Hematopoietic multipotent progenitor cell treated with erythropoietin and hydrocortisone succinate and interleukin-3 and kit ligand, for 4 days (in vitro differentiated cells): ENCODE results near the gene SMIM45.
A peak's percentile ranks its signal among the peaks of the same experiment; 100 is the strongest.

ENCODE experiments used
- DNase-seq: peaks from one replicate; pipeline ENCODE4 v3.0.0-alpha.2; 2015

Gene SMIM45

DNA sequence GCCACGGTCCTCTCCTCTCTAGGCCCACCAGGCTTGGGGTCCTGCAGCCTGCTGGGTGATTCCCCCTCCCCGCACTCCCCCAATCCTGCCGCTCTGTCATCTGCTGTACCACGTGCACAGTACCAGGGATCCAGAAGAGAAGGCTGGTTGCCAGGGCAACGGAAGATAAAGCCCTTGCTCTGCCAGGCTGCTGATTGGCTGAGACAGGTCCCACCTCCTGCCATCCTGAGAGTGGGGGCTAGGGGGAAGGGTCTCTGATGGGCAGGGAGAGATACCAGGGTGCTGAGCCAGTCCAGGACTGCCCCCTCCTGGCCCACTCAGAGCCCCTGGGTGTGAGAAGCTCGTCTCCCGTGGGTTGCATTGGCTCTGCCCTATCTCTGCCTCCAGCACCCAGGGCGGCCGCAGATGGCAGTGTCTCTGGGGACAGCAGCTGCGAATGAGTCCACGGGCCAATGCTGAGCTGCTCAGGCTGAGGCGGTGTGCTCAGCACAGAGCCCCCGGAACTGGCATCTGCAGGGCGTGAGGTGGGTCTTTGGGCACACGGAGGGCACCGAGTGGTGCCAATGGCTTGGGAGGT lies at the start of gene SMIM45:
SMIM45 (plus strand) TSS at position 253 of the 577 bp plus-strand sequence.
- no peak for DNase-seq

DNA sequence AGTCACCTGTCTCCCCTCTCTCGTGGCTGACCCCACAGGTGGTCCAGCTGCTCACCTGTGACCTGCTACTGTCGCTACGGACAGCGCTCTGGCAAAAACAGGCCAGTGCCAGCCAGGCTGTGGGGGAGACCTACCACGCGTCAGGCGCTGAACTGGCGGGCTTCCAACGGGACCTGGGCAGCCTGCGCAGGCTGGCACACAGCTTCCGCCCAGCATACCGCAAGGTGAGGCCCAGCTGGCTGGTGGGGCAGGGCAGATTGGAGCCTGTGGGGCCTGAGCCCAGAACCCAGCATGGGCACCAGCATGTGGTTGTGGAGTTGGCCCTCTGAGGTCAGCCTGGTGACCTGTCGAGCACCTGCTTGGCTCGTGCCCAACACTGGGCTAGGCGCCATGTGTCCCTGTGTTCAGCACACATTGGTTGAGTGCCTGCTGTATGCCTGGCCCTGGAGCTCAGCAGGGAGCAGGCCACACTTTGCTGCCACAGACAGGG lies 49.0 kb upstream of the SMIM45 start:
- no peak for DNase-seq

DNA sequence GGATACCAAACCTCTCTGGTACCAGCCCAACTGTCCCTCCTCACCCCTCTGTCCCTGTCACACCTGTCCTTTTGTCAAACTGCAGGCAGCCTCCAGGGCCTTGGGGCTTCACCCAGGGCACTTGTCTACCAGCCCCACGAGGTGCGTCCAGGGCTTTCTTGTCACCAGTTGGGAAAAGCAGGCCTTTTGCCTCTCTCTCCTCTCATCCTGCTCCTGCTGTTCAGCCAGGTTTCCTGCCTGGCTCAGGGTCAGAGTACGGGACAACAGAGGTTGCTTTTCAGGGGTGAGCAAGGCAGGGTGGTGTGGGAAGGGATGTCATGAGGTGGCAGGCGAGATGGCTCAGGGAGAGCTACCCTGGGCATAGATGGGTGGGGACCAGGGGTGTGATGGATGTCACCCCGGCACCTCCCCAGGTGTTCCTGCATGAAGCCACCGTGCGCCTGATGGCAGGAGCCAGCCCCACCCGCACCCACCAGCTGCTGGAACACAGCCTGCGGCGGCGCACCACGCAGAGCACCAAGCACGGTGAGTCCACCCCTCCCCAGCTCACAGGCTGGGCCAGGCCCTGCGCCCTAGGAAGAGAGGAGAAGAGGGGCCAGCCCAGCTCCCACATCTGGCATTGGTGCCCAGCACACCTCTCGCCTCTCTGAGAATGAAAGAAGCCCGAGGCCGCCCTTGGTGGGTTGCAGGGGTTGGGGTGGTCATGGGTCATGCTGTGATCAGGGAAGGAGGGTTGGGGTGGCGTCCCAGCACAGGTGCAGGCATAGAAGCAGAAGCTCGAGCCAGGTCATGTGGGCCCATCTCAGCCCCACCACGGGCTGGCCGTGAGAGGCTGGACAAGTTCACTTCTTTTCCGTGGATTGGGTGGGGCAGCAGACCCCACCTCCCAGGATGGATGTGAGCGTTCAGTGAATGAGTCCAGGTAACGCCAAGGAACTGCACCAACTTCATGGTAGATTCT lies 47.2 kb upstream of the SMIM45 start:
- no peak for DNase-seq

DNA sequence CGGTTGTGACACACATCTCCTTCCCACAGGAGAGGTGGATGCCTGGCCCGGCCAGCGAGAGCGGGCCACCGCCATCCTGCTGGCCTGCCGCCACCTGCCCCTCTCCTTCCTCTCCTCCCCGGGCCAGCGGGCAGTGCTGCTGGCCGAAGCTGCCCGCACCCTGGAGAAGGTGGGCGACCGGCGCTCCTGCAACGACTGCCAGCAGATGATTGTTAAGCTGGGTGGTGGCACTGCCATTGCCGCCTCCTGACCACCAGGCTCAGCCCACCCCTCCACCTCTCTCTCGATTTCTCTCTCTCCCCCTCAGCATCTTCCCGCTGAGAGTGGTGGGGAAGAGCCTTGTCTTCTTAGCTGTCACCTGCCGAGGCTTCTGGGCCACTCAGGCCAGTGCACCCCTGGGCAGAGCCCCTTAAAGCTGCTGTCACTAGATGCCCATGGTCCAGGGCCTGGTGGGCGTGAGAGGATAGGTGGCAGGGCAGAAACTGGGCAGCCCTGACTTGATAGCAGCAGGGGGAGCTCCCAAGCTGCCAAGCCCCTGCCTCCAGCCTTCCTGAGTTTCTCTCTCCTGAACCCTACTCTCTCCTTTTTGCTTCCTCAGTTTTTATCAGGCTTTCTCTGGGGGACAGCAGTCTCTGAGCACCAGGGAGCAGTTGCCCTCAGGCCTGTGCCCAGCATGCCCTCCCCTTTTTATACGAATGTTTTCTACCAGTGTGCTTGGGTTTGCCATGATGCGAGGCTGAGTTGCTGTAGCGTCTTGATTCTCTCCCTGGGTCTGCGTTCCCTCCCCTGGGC lies 46.3 kb upstream of the SMIM45 start:
- DNase-seq = no peak

DNA sequence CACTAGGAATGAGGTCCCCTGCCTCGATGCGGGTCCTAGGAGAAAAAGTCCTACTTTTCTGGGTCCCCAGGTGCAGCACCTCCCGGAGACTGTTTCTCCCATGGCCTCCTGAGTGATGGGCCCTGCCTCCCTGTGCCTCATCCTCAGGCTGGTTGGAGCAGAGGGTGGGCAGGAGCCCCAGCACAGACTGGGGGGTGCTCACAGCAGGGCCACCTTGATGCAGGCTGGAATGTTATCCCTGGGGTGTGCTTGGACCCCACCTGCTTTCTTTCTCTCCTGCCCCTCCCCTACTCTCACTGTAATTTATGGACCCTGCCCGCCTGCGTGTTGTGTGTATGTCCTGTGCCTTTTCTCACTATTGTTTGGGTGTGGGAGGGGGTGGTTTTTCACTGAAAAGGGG lies 45.1 kb upstream of the SMIM45 start:
- DNase-seq = no peak

DNA sequence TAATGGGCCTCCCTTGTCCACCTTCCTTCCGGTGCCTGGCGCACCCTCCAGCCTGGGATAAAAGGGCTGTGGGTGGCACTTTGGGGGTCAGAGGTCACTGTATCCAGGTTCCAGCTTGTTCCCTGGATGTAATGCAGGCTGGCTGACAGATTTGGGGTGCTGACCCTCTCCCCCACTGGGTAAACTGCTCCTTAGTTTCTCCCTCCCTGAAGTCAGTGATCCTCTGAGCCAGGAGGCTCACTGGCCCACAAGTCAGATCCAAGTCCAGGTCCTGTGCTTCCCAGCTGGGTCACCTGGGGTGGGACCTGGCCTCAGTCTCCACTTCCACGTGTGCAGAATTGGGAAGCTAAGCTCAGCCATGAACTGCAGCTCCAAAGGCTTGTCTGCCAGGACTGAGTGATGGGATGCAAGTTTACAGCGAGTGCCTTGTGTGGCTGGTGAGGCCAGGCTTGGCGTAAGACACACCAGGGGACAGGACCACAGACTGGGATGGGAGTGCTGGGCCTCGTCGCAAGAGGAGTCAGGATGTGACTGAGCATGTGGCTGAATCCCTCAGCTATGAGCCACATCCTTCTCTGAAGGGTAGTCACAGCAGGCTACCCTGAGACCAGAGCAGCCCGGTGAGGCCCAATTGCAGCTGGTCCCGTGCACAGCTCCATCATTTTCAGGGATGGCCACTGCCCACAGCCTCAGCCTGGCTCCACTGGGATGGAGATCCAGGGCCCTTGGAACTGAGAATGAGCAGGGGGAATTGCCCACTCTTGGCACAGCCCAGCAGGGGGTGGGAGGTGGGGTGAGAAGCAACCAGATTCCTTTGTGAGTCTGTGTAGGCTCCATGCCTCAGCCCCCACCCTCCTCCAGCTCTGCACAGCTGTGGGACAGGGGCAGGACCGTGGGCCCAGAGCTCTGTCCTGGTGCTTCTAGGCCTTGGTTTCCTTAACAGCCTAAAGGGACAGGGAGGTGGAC lies 44.2 kb upstream of the SMIM45 start:
- DNase-seq = no peak

DNA sequence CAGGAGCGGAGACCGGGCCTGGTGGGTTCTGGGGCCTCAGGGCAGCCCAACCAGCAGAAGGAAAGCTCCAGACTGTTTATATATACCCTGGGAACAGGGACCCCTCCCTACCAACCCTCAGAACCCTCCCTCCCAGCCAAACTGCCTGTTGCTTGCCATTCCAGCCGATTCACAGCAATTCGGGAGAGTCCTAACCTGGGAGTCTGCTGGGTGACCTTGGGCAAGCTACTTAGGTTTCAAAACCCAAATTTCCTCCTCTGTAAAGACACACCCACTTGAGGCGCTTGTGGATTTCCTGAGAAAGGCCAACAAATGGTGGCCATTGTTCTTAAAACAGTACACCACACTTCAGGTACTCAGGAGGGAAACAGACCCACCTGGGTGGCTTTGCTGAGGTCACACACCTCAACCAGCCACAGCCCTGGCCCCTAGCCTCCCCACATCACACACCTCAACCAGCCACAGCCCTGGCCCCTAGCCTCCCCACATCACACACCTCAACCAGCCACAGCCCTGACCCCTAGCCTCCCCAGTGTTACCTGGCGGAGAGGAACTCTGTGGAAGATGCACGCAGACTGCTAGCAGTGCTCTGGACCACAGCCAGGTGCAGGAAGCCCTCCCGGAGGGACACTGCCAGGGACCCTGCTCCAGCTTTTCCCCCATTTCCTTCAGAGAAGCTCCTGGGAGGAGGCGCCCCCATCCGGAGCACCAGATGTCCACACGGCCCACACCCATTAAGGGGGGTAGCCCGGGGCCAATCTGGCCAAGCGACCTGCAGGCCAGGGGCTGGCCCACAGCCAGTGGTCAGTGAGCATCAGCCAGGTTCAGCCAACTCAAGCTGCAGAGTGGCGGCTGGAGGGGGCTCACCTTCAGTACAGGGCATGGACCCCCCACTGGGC lies 43.3 kb upstream of the SMIM45 start:
- DNase-seq = peak; percentile 43

DNA sequence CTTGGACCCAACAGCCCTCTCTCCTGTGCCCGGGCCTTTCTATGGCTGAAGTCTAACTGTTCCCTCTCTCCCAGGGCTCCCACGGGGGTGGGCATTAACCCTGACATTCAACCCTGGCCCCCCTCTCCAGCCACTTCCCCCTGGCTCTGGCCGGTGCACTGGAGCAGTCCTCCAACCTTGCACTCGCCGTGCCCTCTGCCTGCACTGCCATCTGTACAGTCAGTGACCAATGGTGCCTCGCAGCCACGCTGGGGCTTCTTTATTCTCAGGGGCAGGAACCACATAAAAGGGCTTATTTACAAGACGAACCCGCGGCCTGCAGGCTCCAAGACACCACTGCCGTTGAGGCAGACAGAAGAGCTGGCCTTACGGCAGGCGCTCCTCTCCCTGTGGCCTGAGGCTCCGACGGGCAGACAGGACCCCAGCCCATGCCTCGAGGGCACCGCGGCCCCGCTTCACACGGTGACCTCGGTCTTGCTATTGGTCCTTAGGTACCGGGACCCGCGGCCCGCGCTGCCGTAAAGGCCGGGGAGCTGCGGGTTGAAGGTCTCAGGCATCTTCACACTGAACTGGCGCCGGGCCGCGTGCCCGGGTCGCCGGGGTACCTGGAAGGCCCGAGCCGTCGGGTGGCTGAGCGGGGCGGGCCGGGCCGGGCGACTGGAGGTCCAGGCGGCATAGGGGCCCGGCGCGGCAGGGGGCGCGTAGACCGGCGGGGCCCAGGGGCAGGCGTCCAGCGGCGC lies 42.5 kb upstream of the SMIM45 start:
- no peak for DNase-seq

DNA sequence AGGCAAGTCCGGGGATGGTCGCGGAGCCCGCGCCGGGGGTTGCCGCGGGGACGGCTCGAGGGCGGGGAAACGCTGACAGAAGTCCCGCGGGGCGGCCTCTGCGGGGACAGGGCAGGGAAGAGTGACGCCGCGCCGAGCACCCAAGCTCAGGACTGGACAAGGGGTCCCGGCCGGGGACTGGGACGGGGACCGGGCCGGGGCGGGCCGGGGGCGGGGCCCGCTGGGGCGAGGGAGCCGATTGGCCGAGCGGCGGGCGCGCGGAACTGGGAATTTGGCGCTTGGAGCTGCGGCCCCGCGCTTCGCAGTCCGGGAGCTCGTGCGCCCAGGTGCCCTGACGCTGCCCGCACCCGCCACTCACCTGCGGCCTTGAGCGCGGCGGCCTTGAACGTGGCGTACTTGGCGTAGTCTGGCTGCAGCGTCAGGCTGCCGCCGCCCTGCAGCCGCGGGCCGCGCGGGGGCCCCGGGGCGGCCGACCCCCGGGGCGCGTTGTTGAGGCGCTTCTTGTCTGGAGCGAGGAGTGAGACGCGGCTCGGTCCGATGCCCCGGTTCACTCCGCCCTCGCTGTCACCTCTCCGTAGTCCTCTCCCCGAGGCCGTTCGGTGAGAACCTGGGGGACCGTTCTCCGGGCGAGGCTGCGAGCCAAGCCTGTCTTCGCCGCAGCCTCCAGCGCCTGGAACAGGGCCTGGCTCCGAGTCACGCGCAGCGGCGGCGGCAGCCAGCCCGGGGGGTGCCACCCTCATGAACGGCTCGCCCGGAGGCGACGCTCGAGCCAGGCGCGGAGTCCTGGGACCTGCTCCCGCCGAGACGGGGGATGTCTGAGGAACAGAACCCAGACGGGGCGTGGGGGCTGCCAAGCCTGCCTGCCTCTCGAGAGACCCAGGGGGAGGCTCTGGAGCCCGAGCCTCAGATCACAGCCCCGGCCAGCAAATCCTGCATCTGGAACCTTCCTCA lies 41.6 kb upstream of the SMIM45 start:
- DNase-seq = peak; percentile 69

DNA sequence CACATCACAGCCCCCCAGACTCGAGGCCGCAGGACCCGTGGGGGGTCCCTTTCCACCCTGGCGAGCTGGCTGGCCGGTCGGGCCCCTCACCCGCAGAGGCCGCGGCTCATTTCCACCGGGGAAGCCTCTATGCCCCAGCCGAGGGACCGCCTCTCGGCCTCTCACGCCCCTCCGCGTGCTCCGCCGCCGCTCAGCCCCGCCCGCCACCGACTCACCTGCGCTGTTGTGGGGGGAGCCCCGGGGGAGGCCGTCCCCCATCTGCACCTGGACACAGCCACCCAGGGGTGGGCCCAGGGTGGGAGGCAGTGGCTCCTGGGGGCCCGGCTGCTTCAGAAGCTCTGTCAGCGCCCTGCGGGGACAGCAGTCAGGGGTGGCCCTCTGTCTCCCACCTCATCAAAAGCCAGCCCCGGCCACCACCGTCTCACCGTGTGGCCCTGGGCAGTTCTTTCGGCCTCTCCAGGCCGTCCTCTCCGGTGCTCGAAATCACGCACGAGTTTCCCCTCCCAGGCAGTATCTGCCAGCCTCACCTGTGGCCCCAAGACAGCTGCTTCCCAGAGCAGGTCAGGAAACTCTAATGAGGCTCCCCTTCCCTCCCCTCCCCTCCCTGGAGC lies 40.8 kb upstream of the SMIM45 start:
- no peak for DNase-seq

DNA sequence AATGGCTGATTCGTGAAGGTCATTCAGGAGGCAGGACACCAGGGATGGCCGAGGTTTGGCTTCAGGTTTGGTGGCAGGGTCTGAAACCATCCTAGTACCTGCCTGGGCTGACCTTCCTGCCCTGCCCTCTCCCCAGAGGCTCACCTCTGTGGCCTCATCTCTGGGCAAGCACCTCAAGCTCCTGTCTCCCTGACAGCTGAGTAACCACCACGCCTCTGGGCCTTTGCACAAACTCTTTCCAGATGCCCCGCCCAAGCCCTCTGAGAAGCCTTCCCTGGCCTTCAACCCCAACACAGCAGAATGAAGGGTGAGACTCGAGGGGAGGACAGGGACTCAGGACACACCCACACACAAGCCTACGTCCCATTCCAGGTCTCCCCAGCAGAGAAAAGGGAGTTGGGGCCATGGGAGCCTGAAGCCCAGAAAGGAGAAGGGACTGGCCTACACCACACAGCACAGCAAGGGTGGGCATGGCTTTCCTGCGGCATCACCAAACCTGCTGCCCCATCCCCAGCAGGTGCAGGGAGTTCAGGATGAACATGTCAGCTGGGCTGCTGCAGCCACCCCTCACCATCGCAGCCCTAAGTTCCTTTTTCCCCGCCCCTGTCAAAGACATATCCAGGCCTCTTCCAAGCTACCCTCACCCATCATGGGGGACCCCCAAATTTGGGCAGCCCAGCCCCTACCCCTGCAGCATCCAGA lies 39.5 kb upstream of the SMIM45 start:
- DNase-seq = no peak

DNA sequence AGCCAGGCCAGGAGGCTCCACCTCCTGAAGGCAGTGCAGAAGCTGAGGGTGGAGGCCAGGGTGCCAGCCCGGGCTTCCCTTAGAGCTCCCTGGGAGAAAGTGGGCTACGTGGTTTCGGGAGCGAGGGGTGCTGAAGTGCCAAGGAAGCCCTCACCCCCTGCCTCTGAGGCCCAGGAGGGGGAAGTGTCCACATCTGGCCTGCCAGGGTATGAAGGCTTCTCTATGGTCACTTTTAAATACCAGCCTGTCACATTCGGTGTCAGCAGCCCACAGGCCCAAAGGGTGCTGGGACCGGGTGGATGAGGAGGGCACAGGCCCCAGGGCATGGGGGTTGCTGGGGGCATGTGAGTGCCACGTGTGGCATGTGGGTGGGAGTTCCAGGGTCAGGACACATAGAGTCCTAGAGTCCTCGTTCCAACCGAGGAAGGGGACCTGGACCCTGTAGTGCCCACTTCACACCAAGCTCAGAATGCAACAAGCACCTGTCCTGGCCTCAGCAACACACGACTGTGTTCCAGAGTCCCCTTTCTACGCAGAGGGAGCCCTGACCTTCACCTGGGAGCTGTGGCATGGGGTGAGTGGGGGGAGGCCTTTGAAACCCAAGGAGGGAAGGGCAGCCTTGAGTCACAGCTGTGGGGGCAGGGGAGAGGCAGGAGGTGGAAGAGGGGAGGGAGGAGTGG lies 38.8 kb upstream of the SMIM45 start:
- no peak for DNase-seq

DNA sequence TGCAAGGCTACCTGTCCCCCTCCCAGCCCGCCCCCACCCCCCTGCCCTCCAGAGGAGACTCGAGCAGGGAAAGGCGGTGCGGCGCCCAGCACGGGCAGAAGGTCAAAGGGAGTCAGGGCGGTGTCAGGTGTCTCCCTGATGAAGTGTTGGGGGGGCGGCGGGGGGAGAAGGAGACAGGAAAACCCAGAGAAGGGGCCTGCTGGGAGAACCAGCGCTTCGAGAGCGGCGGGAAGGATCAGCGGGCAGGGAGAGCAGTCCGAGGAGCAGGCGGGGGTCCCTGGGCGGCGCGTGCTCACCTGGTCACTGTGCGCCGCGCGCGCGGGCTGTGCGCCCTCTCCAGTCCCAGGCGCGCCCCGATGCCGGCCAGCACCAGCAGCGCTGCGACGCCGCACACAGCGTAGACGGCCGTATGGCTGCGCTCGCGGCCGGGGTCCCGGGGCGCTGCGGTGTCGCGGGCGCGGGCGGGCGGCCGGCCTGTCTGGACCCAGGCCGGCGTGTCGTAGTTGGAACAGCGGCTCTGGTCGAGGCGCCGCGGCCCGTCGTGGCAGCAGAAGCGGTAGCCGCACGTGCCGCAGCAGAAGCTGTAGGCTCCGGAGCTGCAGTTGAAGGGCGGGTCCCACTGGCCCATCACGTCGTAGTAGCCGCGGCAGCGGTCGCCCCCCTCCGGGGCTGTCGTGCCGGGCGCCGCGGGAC lies 38.0 kb upstream of the SMIM45 start:
- no peak for DNase-seq

DNA sequence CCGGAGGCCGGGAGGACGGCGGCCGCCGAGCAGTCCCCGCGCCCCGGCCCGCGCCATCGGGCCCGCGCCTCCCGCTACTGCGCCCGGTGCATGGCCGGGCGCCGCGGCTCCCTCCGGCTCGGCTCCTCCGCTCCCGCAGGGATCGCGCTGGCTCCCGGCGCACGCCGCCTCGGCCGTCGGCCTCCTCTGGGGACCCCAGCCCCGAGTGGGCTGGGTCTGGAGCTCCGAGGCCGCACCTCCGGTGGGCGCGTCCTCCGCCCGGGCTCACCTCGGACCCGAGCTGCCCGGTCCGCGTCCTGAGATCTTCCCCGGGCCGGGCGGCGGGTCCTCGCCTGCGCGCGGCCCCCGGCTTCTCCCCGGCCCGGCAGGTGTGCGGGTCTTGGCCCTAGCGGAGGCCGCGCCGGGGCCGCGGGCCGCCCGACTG lies 37.3 kb upstream of the SMIM45 start:
- DNase-seq = no peak

DNA sequence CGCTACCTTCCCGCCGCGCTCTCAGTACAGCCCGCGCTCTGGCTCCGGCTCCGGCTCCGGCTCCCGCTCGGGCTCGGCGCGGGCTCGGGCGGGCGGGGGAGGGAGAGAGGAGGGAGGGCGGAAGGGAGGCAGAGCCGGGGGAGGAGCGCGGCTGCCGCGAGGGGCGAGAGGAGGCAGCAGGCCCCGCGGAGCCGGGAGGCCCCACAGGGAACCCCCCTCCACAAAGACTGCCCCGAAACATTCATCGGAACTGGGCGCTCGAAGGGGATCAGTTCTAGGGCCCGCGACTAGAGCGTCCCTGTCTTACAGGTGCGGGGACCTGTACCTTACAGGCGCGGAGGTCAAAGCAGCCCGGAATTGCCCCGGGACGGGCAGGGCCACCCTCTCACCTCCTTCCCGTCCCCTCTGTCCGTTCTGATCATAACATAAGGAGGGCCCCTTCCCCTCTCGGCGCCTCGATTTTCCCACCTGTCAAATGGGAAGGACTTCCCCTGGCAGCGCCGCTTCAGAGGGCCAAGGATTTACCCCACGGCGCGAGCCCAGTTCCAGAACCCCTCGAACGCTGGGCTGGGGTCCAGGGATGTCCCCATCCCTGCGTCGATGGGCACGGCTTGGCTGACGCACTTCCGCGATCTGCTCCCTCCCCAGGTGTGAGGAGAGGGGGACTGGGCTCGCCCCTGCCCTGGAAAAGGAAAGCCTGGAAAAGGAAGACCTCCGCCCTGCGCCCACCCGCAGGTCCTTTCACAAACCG lies 36.7 kb upstream of the SMIM45 start, which contains the start of gene SHISA8:
SHISA8 (minus strand) TSS at position 40 of the 751 bp plus-strand sequence. CDS start 407 bp downstream, outside the sequence.
- peak; percentile 61 for DNase-seq
